Stimulated activated memory B cell treated with anti-CD40 and anti-IgM and Interleukin-4, amounts not matched to agents 10 μg/mL and 1 μg/mL and 100 μg/mL, for 72 hours (primary cell): Measurements from ENCODE around the gene SENP1.

Experiments used
- ATAC-seq: fragments of 150-1000 bp; cut with Tn5 transposase; 2 replicates; pipeline ENCODE4 v1.10.0; 2021
- H3K27ac Mint-ChIP-seq: one replicate; pipeline ENCODE4 v1.8.0; 2022; ENCODE audit warnings: mild to moderate bottlenecking, mixed read lengths
- H3K27me3 Mint-ChIP-seq: one replicate; pipeline ENCODE4 v1.8.0; 2022; ENCODE audit warnings: mixed read lengths
- H3K36me3 Mint-ChIP-seq: one replicate; pipeline ENCODE4 v1.8.0; 2022; ENCODE audit warnings: mixed read lengths
- H3K4me1 Mint-ChIP-seq: one replicate; pipeline ENCODE4 v1.8.0; 2022; ENCODE audit warnings: mixed read lengths
- H3K4me3 Mint-ChIP-seq: one replicate; pipeline ENCODE4 v1.8.0; 2022; ENCODE audit warnings: mild to moderate bottlenecking, moderate library complexity, mixed read lengths
- H3K9me3 Mint-ChIP-seq: one replicate; pipeline ENCODE4 v1.8.0; 2022; ENCODE audit warnings: mixed read lengths

Gene SENP1

GRCh38 chr12:48026060-48026827, 79.6 kb downstream of the SENP1 start:
- Mint-ChIP-seq H3K9me3 (no peaks in the 10 kb centered on the region), H3K27me3 (peaks cover 39% of the 10 kb centered on the region), H3K27ac (no peak overlapping the region), H3K4me3 (no peak overlapping the region), H3K4me1 (no peaks in the 10 kb centered on the region), H3K36me3 (no peaks in the 10 kb centered on the region)
- ATAC-seq, result no peak

GRCh38 chr12:48025281-48025680, 80.6 kb downstream of the SENP1 start:
- no peaks in the 10 kb centered on the region for H3K9me3 Mint-ChIP-seq
- no peak for ATAC-seq
- no peaks in the 10 kb centered on the region for H3K36me3 Mint-ChIP-seq
- H3K4me3 Mint-ChIP-seq, result no peak overlapping the region
- H3K27ac Mint-ChIP-seq, result no peak overlapping the region
- H3K27me3 Mint-ChIP-seq, result peaks cover 43% of the 10 kb centered on the region
- H3K4me1 Mint-ChIP-seq, result no peaks in the 10 kb centered on the region

- no peak for ATAC-seq
- Mint-ChIP-seq H3K27ac (no peak overlapping the region), H3K4me3 (no peak overlapping the region), H3K9me3 (no peaks in the 10 kb centered on the region), H3K36me3 (no peaks in the 10 kb centered on the region), H3K4me1 (no peaks in the 10 kb centered on the region), H3K27me3 (peaks cover 39% of the 10 kb centered on the region)
These were observed 81.1 kb downstream of the SENP1 start for GRCh38 chr12:48024735-48025134.

GRCh38 chr12:48023386-48023785, 82.5 kb downstream of the SENP1 start:
- Mint-ChIP-seq H3K4me1 (no peaks in the 10 kb centered on the region), H3K9me3 (no peaks in the 10 kb centered on the region), H3K4me3 (no peak overlapping the region), H3K27me3 (peaks cover 33% of the 10 kb centered on the region), H3K27ac (no peak overlapping the region), H3K36me3 (no peaks in the 10 kb centered on the region)
- ATAC-seq, result no peak

GRCh38 chr12:48022676-48023385, 83.0 kb downstream of the SENP1 start:
- ATAC-seq, result no peak
- Mint-ChIP-seq H3K4me3 (no peak overlapping the region), H3K4me1 (no peaks in the 10 kb centered on the region), H3K9me3 (no peaks in the 10 kb centered on the region), H3K27me3 (peaks cover 33% of the 10 kb centered on the region), H3K27ac (no peak overlapping the region), H3K36me3 (no peaks in the 10 kb centered on the region)

GRCh38 chr12:48022180-48022521, 83.7 kb downstream of the SENP1 start:
- Mint-ChIP-seq H3K9me3 (no peaks in the 10 kb centered on the region), H3K27ac (no peak overlapping the region), H3K27me3 (peaks cover 33% of the 10 kb centered on the region), H3K36me3 (no peaks in the 10 kb centered on the region), H3K4me3 (no peak overlapping the region), H3K4me1 (no peaks in the 10 kb centered on the region)
- no peak for ATAC-seq

- Mint-ChIP-seq H3K27me3 (peaks cover 33% of the 10 kb centered on the region), H3K27ac (no peak overlapping the region), H3K4me3 (no peak overlapping the region), H3K4me1 (no peaks in the 10 kb centered on the region), H3K36me3 (no peaks in the 10 kb centered on the region), H3K9me3 (no peaks in the 10 kb centered on the region)
- ATAC-seq, result no peak
These were observed 84.2 kb downstream of the SENP1 start for GRCh38 chr12:48021485-48022179.

- Mint-ChIP-seq H3K9me3 (no peaks in the 10 kb centered on the region), H3K4me1 (no peaks in the 10 kb centered on the region), H3K27ac (no peak overlapping the region), H3K36me3 (no peaks in the 10 kb centered on the region), H3K27me3 (peaks cover 32% of the 10 kb centered on the region), H3K4me3 (no peak overlapping the region)
- ATAC-seq, result no peak
These were observed 86.1 kb downstream of the SENP1 start for GRCh38 chr12:48019639-48020265.

- no peak overlapping the region for H3K4me3 Mint-ChIP-seq
- H3K9me3 Mint-ChIP-seq, result no peaks in the 10 kb centered on the region
- ATAC-seq, result no peak
- H3K27me3 Mint-ChIP-seq, result peaks cover 27% of the 10 kb centered on the region
- H3K4me1 Mint-ChIP-seq, result no peaks in the 10 kb centered on the region
- no peak overlapping the region for H3K27ac Mint-ChIP-seq
- H3K36me3 Mint-ChIP-seq, result no peaks in the 10 kb centered on the region
These were observed 87.3 kb downstream of the SENP1 start for GRCh38 chr12:48018618-48018995.

GRCh38 chr12:48017921-48018617, 87.8 kb downstream of the SENP1 start:
- H3K4me1 Mint-ChIP-seq, result no peaks in the 10 kb centered on the region
- H3K27me3 Mint-ChIP-seq, result peaks cover 23% of the 10 kb centered on the region
- no peaks in the 10 kb centered on the region for H3K9me3 Mint-ChIP-seq
- H3K27ac Mint-ChIP-seq, result no peak overlapping the region
- H3K4me3 Mint-ChIP-seq, result no peak overlapping the region
- H3K36me3 Mint-ChIP-seq, result no peaks in the 10 kb centered on the region
- ATAC-seq, result no peak

GRCh38 chr12:48017496-48017895, 88.4 kb downstream of the SENP1 start:
- H3K4me3 Mint-ChIP-seq, result no peak overlapping the region
- H3K27ac Mint-ChIP-seq, result no peak overlapping the region
- no peak for ATAC-seq
- H3K4me1 Mint-ChIP-seq, result no peaks in the 10 kb centered on the region
- no peaks in the 10 kb centered on the region for H3K9me3 Mint-ChIP-seq
- H3K27me3 Mint-ChIP-seq, result peaks cover 17% of the 10 kb centered on the region
- H3K36me3 Mint-ChIP-seq, result no peaks in the 10 kb centered on the region

- Mint-ChIP-seq H3K27ac (no peak overlapping the region), H3K27me3 (peaks cover 9% of the 10 kb centered on the region), H3K36me3 (no peaks in the 10 kb centered on the region), H3K4me3 (no peak overlapping the region), H3K4me1 (no peaks in the 10 kb centered on the region), H3K9me3 (no peaks in the 10 kb centered on the region)
- ATAC-seq, result no peak
These were observed 89.4 kb downstream of the SENP1 start for GRCh38 chr12:48016373-48017020.

- Mint-ChIP-seq H3K27me3 (peaks cover 9% of the 10 kb centered on the region), H3K4me1 (no peaks in the 10 kb centered on the region), H3K27ac (no peak overlapping the region), H3K36me3 (no peaks in the 10 kb centered on the region), H3K9me3 (no peaks in the 10 kb centered on the region), H3K4me3 (no peak overlapping the region)
- no peak for ATAC-seq
These were observed 89.9 kb downstream of the SENP1 start for GRCh38 chr12:48015954-48016353.

GRCh38 chr12:48015129-48015528, 90.8 kb downstream of the SENP1 start:
- Mint-ChIP-seq H3K4me1 (no peaks in the 10 kb centered on the region), H3K27me3 (peaks cover 15% of the 10 kb centered on the region), H3K36me3 (no peaks in the 10 kb centered on the region), H3K27ac (no peak overlapping the region), H3K9me3 (no peaks in the 10 kb centered on the region), H3K4me3 (no peak overlapping the region)
- no peak for ATAC-seq
